Measurements from ENCODE around the gene BRD4. TPM values are rescaled to one million over a fixed set of nuclear protein-coding genes. Genes with fewer than 3 reads are reported as not detected.

BRD4 gene
- polyA plus RNA-seq, 1 donor (not counting 4 experiments of a cell fraction or from before 2014, with no cell fraction given) = 5.5 TPM

DNA sequence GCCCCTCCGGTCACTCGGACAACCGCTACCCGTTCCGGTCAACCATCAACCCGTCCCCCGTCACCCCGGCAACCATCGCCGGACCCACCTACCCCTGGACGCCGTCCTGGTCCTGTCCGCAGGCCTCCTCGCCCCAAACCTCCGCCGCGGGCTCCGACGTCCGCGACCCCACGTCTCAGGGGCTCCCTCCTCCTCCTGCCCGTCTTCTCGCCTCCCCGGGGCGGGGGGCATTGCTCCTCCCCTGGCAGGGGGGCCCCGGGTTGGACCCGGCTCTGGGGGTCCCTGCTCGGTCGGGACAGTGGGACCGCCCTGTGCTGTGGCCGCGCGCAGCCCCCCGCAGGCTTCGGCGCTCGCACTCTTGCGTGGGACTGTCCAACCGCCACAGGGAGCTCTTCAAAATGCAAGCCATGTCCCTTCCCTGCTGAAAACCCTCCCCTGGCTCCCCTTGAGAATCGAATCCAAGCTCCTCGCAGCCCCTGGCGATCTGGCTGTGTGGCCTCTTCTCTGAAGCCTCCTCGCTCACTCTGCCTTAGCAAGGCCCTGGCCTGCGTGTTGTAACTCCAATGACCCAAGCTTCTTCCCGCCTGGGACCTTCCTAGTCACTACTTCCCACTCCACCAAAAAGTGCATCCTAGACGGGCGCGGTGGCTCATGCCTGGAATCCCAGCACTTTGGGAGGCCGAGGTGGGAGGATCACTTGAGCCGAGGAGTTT is 108.5 kb downstream of the BRD4 start:
- no peak for DNase-seq (ENCODE audit: low read depth, low spot score)
- H3K27me3 ChIP-seq (ENCODE audit: control insufficient read depth, extremely low read depth, insufficient read depth, low read length) = no peaks in the 10 kb centered on the region
- H3K4me2 ChIP-seq (ENCODE audit: control insufficient read depth, extremely low read depth, insufficient read depth, low read depth, low read length) = peak overlapping the region; percentile 80
- no peak for FAIRE-seq
- H3K9me3 ChIP-seq (ENCODE audit: control insufficient read depth, low read depth, low read length) = no peaks in the 10 kb centered on the region
- H3K79me2 ChIP-seq (ENCODE audit: control insufficient read depth, insufficient read depth, low read length) = no peaks in the 10 kb centered on the region
- H3K27ac ChIP-seq (ENCODE audit: control insufficient read depth, insufficient read depth, low read length) = no peak overlapping the region
- peaks cover 12% of the 10 kb centered on the region for H3K4me1 ChIP-seq (ENCODE audit: control insufficient read depth, extremely low read depth, insufficient read depth, low read length)
- dilution Hi-C loops (cut with MboI; ENCODE audit: extremely low pct_ligation_motif_present, low sequenced_read_pairs) = no loop called here
- H2AFZ ChIP-seq (ENCODE audit: control insufficient read depth, low read length) = peak overlapping the region; percentile 78
- H3K9ac ChIP-seq (ENCODE audit: control insufficient read depth, extremely low read depth, insufficient read depth, low read length) = peak overlapping the region; percentile 41
- TF ChIP-seq, protein P1, sequence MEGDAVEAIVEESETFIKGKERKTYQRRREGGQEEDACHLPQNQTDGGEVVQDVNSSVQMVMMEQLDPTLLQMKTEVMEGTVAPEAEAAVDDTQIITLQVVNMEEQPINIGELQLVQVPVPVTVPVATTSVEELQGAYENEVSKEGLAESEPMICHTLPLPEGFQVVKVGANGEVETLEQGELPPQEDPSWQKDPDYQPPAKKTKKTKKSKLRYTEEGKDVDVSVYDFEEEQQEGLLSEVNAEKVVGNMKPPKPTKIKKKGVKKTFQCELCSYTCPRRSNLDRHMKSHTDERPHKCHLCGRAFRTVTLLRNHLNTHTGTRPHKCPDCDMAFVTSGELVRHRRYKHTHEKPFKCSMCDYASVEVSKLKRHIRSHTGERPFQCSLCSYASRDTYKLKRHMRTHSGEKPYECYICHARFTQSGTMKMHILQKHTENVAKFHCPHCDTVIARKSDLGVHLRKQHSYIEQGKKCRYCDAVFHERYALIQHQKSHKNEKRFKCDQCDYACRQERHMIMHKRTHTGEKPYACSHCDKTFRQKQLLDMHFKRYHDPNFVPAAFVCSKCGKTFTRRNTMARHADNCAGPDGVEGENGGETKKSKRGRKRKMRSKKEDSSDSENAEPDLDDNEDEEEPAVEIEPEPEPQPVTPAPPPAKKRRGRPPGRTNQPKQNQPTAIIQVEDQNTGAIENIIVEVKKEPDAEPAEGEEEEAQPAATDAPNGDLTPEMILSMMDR (optimal IDR thresholded peaks at IDR 0.05 in 1 of 3, IDR thresholded peaks at IDR 0.05 in 1 of 3, conservative IDR thresholded peaks at IDR 0.05 in 1 of 3; ENCODE audit: extremely low read depth in 1 of 3, insufficient read depth in 2 of 3, low read length in 3 of 3) = no peak
- TF ChIP-seq EZH2 (IDR thresholded peaks at IDR 0.05; ENCODE audit: low read length) = no peak
- H3K9me1 ChIP-seq (ENCODE audit: control insufficient read depth, extremely low read depth, insufficient read depth, low read length) = no peaks in the 10 kb centered on the region
- H4K20me1 ChIP-seq (ENCODE audit: control insufficient read depth, extremely low read depth, insufficient read depth, low read length) = no peaks in the 10 kb centered on the region
- H3K4me3 ChIP-seq (ENCODE audit: control insufficient read depth in 2 of 3, extremely low read depth in 1 of 3, insufficient read depth in 2 of 3, low read depth in 1 of 3, low read length in 3 of 3) = peak overlapping the region; percentile 37 to 68 (median 65)
- H3K36me3 ChIP-seq (ENCODE audit: control insufficient read depth in 2 of 2, extremely low read depth in 1 of 2, insufficient read depth in 2 of 2, low read length in 2 of 2) = no peaks in the 10 kb centered on the region

DNA sequence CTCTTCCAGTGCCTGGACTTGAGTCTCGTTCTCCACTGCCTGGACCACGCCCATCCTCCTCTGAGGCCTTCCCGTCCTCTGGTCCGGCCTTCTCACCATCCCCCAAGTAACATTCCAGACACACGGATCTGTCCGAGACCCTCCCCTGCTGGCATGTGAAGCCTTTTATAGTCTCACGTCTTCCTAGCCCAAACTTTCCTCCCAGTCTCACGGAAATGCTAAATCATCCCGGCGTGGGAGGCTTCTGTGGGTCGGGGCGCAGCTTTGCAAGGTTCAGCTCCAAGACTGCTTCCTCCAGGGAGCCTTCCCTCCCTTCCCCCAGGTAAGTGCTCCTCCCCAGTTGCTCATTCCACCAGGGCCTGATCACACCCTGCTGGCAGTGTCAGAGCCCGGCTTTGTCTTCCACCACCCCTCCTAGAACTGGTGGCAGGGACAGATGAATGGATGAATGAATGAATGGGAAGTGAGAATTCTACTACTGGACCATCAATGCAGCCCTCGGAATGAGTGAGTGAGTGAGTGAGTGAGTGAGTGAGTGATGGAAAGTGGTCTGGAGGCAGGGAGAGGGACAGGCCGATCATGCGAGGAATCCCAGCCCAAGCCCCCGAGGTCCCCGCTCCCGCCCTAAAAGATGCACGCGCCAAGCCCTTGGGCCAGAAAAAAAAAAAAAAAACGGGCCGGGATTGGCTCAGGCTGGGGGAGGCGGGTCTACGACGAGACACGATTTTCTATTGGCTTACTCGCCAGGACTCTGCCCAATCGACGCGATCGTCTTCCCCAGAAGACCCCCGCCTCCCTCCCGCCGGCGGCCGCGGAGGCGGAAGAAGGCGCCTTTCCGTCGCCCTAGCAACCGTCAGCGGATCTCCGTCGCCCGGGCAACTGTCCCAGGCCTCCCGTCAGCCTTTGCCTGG is 109.3 kb downstream of the BRD4 start:
- Histone ChIP-seq H3K36me3 (ENCODE audit: control insufficient read depth in 2 of 2, extremely low read depth in 1 of 2, insufficient read depth in 2 of 2, low read length in 2 of 2) (no peaks in the 10 kb centered on the region), H3K27me3 (ENCODE audit: control insufficient read depth, extremely low read depth, insufficient read depth, low read length) (no peaks in the 10 kb centered on the region), H3K9me1 (ENCODE audit: control insufficient read depth, extremely low read depth, insufficient read depth, low read length) (no peaks in the 10 kb centered on the region), H3K9ac (ENCODE audit: control insufficient read depth, extremely low read depth, insufficient read depth, low read length) (peak overlapping the region; percentile 41), H3K4me2 (ENCODE audit: control insufficient read depth, extremely low read depth, insufficient read depth, low read depth, low read length) (peak overlapping the region; percentile 80), H3K4me1 (ENCODE audit: control insufficient read depth, extremely low read depth, insufficient read depth, low read length) (peaks cover 12% of the 10 kb centered on the region), H3K27ac (ENCODE audit: control insufficient read depth, insufficient read depth, low read length) (no peak overlapping the region), H3K9me3 (ENCODE audit: control insufficient read depth, low read depth, low read length) (no peaks in the 10 kb centered on the region), H3K4me3 (ENCODE audit: control insufficient read depth in 2 of 3, extremely low read depth in 1 of 3, insufficient read depth in 2 of 3, low read depth in 1 of 3, low read length in 3 of 3) (peak overlapping the region; percentile 37 to 68 (median 65)), H3K79me2 (ENCODE audit: control insufficient read depth, insufficient read depth, low read length) (no peaks in the 10 kb centered on the region), H4K20me1 (ENCODE audit: control insufficient read depth, extremely low read depth, insufficient read depth, low read length) (no peaks in the 10 kb centered on the region), H2AFZ (ENCODE audit: control insufficient read depth, low read length) (peak overlapping the region; percentile 78)
- FAIRE-seq (no peak), DNase-seq (ENCODE audit: low read depth, low spot score) (peak; percentile 52)
- TF ChIP-seq, protein P1 (optimal IDR thresholded peaks at IDR 0.05 in 1 of 3, IDR thresholded peaks at IDR 0.05 in 1 of 3, conservative IDR thresholded peaks at IDR 0.05 in 1 of 3; ENCODE audit: extremely low read depth in 1 of 3, insufficient read depth in 2 of 3, low read length in 3 of 3) = no peak
- no peak for TF ChIP-seq EZH2 (IDR thresholded peaks at IDR 0.05; ENCODE audit: low read length)
- dilution Hi-C loops (cut with MboI; ENCODE audit: extremely low pct_ligation_motif_present, low sequenced_read_pairs) = no loop called here
